ENCODE data around the gene TPPP2.
"Not testable (repeated sequence)": the region's sequence is repeated elsewhere in the genome, so short reads cannot be mapped to it uniquely, and the experiment has no call there.

TPPP2 gene

GRCh38 chr14:21009721-21010120 lies 20.3 kb upstream of the TPPP2 start:
- H3K14ac ChIP-seq (ENCODE audit: low read length): not testable (repeated sequence)

GRCh38 chr14:21011136-21011535 lies 18.9 kb upstream of the TPPP2 start:
- no CpG with 5 or more reads among the region's 1 CpG for WGBS (ENCODE audit: extremely low coverage, insufficient coverage, insufficient read length)
- Histone ChIP-seq H3K18ac (ENCODE audit: low read length) (no peak overlapping the region), H3K4me2 (ENCODE audit: low read length) (no peak overlapping the region)

More at GRCh38 chr14:21009721-21010120, 20.3 kb upstream of the TPPP2 start:
- not testable (repeated sequence) for H4K12ac ChIP-seq (ENCODE audit: low read depth, low read length); H3K4me1 ChIP-seq (ENCODE audit: control insufficient read depth in 1 of 2, insufficient read depth in 2 of 2, low read length in 2 of 2); H3K4ac ChIP-seq (ENCODE audit: low read depth, low read length); DNase-seq; H3K27ac ChIP-seq (ENCODE audit: low read depth, low read length); H2BK5ac ChIP-seq (ENCODE audit: low read depth, low read length, poor library complexity); H3K9ac ChIP-seq (ENCODE audit: low read length); H4K91ac ChIP-seq (ENCODE audit: low read depth, low read length); H3K4me3 ChIP-seq (ENCODE audit: low read depth, low read length); H2BK12ac ChIP-seq (ENCODE audit: low read length); H2BK120ac ChIP-seq (ENCODE audit: insufficient read depth, low read length, poor library complexity); H3K18ac ChIP-seq (ENCODE audit: low read length); H3K23ac ChIP-seq (ENCODE audit: low read length); H3K79me1 ChIP-seq (ENCODE audit: low read length); H3K9me3 ChIP-seq (ENCODE audit: insufficient read depth, low read depth, low read length); H2AFZ ChIP-seq (ENCODE audit: insufficient read depth, low read length, poor library complexity); H3K27me3 ChIP-seq (ENCODE audit: insufficient read depth, low read length); H4K8ac ChIP-seq (ENCODE audit: low read depth, low read length); H3K36me3 ChIP-seq (ENCODE audit: control insufficient read depth in 1 of 2, insufficient read depth in 2 of 2, low read length in 2 of 2); H3K79me2 ChIP-seq (ENCODE audit: control insufficient read depth, insufficient read depth, low read length, poor library complexity); H3K4me2 ChIP-seq (ENCODE audit: low read length); H2AK5ac ChIP-seq (ENCODE audit: low read length)
- WGBS (ENCODE audit: extremely low coverage, insufficient coverage, insufficient read length): no CpG with 5 or more reads among the region's 3 CpGs

DNA sequence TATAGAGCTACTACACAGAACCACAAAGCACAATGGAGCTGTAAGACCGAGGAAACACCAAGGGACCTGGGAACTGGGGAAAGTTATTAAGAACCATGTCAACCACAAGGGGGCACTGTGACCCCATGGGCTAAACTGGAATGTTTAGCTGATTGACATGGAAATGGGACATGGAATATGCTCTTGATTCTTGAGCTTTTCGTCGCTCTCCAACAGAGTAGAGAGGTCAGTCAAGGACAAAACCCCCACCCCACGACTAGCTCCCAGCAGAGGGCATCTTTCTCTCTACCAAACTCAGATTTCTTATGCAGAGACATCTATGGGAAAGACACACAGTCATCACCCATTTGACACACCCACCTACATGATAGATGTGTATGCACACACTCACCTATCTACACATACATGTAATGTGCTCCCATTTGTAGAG lies 15.2 kb upstream of the TPPP2 start:
- Histone ChIP-seq H2BK5ac (ENCODE audit: low read depth, low read length, poor library complexity) (no peak overlapping the region), H3K36me3 (ENCODE audit: control insufficient read depth in 1 of 2, insufficient read depth in 2 of 2, low read length in 2 of 2) (peaks cover 0 to 10% of the 10 kb centered on the region in 2 experiments), H3K79me2 (ENCODE audit: control insufficient read depth, insufficient read depth, low read length, poor library complexity) (no peaks in the 10 kb centered on the region), H2BK12ac (ENCODE audit: low read length) (no peak overlapping the region), H3K4me2 (ENCODE audit: low read length) (no peak overlapping the region), H3K27ac (ENCODE audit: low read depth, low read length) (no peak overlapping the region), H3K23ac (ENCODE audit: low read length) (no peak overlapping the region), H3K14ac (ENCODE audit: low read length) (no peak overlapping the region), H3K18ac (ENCODE audit: low read length) (no peak overlapping the region), H4K91ac (ENCODE audit: low read depth, low read length) (no peak overlapping the region), H2BK120ac (ENCODE audit: insufficient read depth, low read length, poor library complexity) (no peak overlapping the region), H4K12ac (ENCODE audit: low read depth, low read length) (no peak overlapping the region), H3K27me3 (ENCODE audit: insufficient read depth, low read length) (no peaks in the 10 kb centered on the region), H3K4ac (ENCODE audit: low read depth, low read length) (no peak overlapping the region), H3K9me3 (ENCODE audit: insufficient read depth, low read depth, low read length) (no peaks in the 10 kb centered on the region), H3K4me1 (ENCODE audit: control insufficient read depth in 1 of 2, insufficient read depth in 2 of 2, low read length in 2 of 2) (peaks cover 0 to 4% of the 10 kb centered on the region in 2 experiments), H2AFZ (ENCODE audit: insufficient read depth, low read length, poor library complexity) (no peak overlapping the region), H3K4me3 (ENCODE audit: low read depth, low read length) (no peak overlapping the region), H3K79me1 (ENCODE audit: low read length) (no peaks in the 10 kb centered on the region), H3K9ac (ENCODE audit: low read length) (no peak overlapping the region), H2AK5ac (ENCODE audit: low read length) (no peak overlapping the region), H4K8ac (ENCODE audit: low read depth, low read length) (no peak overlapping the region)
- no CpG with 5 or more reads among the region's 4 CpGs for WGBS (ENCODE audit: extremely low coverage, insufficient coverage, insufficient read length)
- peak; percentile 84 to 98 for DNase-seq

More at GRCh38 chr14:21011136-21011535, 18.9 kb upstream of the TPPP2 start:
- Histone ChIP-seq H3K27ac (ENCODE audit: low read depth, low read length) (no peak overlapping the region), H3K4ac (ENCODE audit: low read depth, low read length) (no peak overlapping the region), H3K79me2 (ENCODE audit: control insufficient read depth, insufficient read depth, low read length, poor library complexity) (no peaks in the 10 kb centered on the region), H4K12ac (ENCODE audit: low read depth, low read length) (no peak overlapping the region), H3K4me1 (ENCODE audit: control insufficient read depth in 1 of 2, insufficient read depth in 2 of 2, low read length in 2 of 2) (no peaks in the 10 kb centered on the region), H4K8ac (ENCODE audit: low read depth, low read length) (no peak overlapping the region), H3K36me3 (ENCODE audit: control insufficient read depth in 1 of 2, insufficient read depth in 2 of 2, low read length in 2 of 2) (no peaks in the 10 kb centered on the region), H3K23ac (ENCODE audit: low read length) (no peak overlapping the region), H4K91ac (ENCODE audit: low read depth, low read length) (no peak overlapping the region), H2BK5ac (ENCODE audit: low read depth, low read length, poor library complexity) (no peak overlapping the region), H2BK120ac (ENCODE audit: insufficient read depth, low read length, poor library complexity) (no peak overlapping the region), H3K14ac (ENCODE audit: low read length) (no peak overlapping the region), H3K4me3 (ENCODE audit: low read depth, low read length) (no peak overlapping the region), H3K27me3 (ENCODE audit: insufficient read depth, low read length) (no peaks in the 10 kb centered on the region), H3K9me3 (ENCODE audit: insufficient read depth, low read depth, low read length) (no peaks in the 10 kb centered on the region), H2AK5ac (ENCODE audit: low read length) (no peak overlapping the region), H2AFZ (ENCODE audit: insufficient read depth, low read length, poor library complexity) (no peak overlapping the region), H3K79me1 (ENCODE audit: low read length) (no peaks in the 10 kb centered on the region), H2BK12ac (ENCODE audit: low read length) (no peak overlapping the region), H3K9ac (ENCODE audit: low read length) (no peak overlapping the region)
- DNase-seq: no peak

- WGBS (ENCODE audit: extremely low coverage, insufficient coverage, insufficient read length): no CpG with 5 or more reads among the region's 6 CpGs
- H2BK5ac ChIP-seq (ENCODE audit: low read depth, low read length, poor library complexity): no peak overlapping the region
- no peak overlapping the region for H3K18ac ChIP-seq (ENCODE audit: low read length)
- H3K4me1 ChIP-seq (ENCODE audit: control insufficient read depth in 1 of 2, insufficient read depth in 2 of 2, low read length in 2 of 2): peaks cover 0 to 4% of the 10 kb centered on the region in 2 experiments
- H4K12ac ChIP-seq (ENCODE audit: low read depth, low read length): no peak overlapping the region
- no peak overlapping the region for H3K27ac ChIP-seq (ENCODE audit: low read depth, low read length)
- no peaks in the 10 kb centered on the region for H3K9me3 ChIP-seq (ENCODE audit: insufficient read depth, low read depth, low read length)
- H4K91ac ChIP-seq (ENCODE audit: low read depth, low read length): no peak overlapping the region
- H3K4me3 ChIP-seq (ENCODE audit: low read depth, low read length): no peak overlapping the region
- H2AK5ac ChIP-seq (ENCODE audit: low read length): no peak overlapping the region
- H3K27me3 ChIP-seq (ENCODE audit: insufficient read depth, low read length): no peaks in the 10 kb centered on the region
- peaks cover 0 to 10% of the 10 kb centered on the region in 2 experiments for H3K36me3 ChIP-seq (ENCODE audit: control insufficient read depth in 1 of 2, insufficient read depth in 2 of 2, low read length in 2 of 2)
- H2AFZ ChIP-seq (ENCODE audit: insufficient read depth, low read length, poor library complexity): no peak overlapping the region
- no peak overlapping the region for H3K9ac ChIP-seq (ENCODE audit: low read length)
- no peak overlapping the region for H2BK12ac ChIP-seq (ENCODE audit: low read length)
- H3K4ac ChIP-seq (ENCODE audit: low read depth, low read length): no peak overlapping the region
- H3K14ac ChIP-seq (ENCODE audit: low read length): no peak overlapping the region
- H3K79me1 ChIP-seq (ENCODE audit: low read length): no peaks in the 10 kb centered on the region
- no peak overlapping the region for H3K4me2 ChIP-seq (ENCODE audit: low read length)
- no peak overlapping the region for H4K8ac ChIP-seq (ENCODE audit: low read depth, low read length)
- DNase-seq: no peak
- no peak overlapping the region for H2BK120ac ChIP-seq (ENCODE audit: insufficient read depth, low read length, poor library complexity)
- H3K23ac ChIP-seq (ENCODE audit: low read length): no peak overlapping the region
- H3K79me2 ChIP-seq (ENCODE audit: control insufficient read depth, insufficient read depth, low read length, poor library complexity): no peaks in the 10 kb centered on the region
Measured at GRCh38 chr14:21015312-21015711, 14.7 kb upstream of the TPPP2 start.

All from trophoblast cell (in vitro differentiated cells and primary cell).